ENCODE measurements around the gene CHST4. TPM values are rescaled to one million over a fixed set of nuclear protein-coding genes. Genes with fewer than 3 reads are reported as not detected.
"Not testable (repeated sequence)": the region's sequence is repeated elsewhere in the genome, so short reads cannot be mapped to it uniquely, and the experiment has no call there.

CHST4 gene
- total and polyA plus RNA-seq, 2 experiments from 2014 or later, result not detected

DNA sequence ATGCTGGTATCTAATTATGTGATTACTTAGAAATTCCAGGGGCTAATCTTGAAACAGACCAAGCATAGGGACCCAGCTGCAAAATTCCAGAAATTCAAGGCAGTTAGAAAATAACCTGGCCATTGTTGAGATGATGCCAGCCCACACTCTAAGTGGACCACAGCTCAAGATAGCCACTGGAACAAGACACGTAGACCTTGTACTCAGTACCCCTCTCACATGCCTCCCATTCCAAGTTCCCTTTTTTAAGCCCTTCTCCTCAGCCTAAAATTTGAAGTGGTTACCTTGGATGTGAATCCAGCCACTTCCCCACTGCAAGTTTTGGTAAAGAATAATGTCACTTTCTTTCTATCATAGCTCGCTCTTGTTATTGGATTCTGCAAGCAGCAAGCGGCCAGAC, 33.0 kb upstream of the CHST4 start:
- Histone ChIP-seq H3K9me3 (ENCODE audit: low read depth) (no peaks in the 10 kb centered on the region), H3K4me3 (no peak overlapping the region), H3K36me3 (no peaks in the 10 kb centered on the region), H3K27me3 (peaks cover 8% of the 10 kb centered on the region), H3K4me1 (ENCODE audit: low read depth) (no peaks in the 10 kb centered on the region), H3K27ac (no peak overlapping the region)
- DNase-seq (ENCODE audit: low read depth in 1 of 2, low spot score in 1 of 2), result no peak
- TF ChIP-seq, protein P1, sequence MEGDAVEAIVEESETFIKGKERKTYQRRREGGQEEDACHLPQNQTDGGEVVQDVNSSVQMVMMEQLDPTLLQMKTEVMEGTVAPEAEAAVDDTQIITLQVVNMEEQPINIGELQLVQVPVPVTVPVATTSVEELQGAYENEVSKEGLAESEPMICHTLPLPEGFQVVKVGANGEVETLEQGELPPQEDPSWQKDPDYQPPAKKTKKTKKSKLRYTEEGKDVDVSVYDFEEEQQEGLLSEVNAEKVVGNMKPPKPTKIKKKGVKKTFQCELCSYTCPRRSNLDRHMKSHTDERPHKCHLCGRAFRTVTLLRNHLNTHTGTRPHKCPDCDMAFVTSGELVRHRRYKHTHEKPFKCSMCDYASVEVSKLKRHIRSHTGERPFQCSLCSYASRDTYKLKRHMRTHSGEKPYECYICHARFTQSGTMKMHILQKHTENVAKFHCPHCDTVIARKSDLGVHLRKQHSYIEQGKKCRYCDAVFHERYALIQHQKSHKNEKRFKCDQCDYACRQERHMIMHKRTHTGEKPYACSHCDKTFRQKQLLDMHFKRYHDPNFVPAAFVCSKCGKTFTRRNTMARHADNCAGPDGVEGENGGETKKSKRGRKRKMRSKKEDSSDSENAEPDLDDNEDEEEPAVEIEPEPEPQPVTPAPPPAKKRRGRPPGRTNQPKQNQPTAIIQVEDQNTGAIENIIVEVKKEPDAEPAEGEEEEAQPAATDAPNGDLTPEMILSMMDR (IDR thresholded peaks at IDR 0.05; ENCODE audit: low read depth, low read length), result no peak

DNA sequence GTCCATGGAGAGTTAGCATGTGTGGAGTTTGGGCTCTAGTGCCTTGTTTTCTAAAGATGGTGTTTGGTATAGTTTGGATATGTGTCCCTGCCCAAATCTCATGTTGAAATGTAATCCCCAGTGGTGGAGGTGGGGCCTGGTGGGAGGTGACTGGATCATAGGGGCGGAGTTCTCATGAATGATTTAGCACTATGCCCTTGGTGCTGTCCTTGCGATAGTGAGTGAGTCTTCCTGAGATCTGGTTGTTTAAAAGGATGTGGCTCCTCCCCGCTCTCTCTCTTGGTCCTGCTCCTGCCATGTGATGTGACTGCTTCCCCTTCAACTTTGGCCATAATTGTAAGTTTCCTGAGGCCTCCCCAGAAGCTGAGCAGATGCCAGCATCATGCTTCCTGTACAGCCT, 28.2 kb upstream of the CHST4 start:
- no peak overlapping the region for H3K4me3 ChIP-seq
- H3K36me3 ChIP-seq, result no peaks in the 10 kb centered on the region
- no peaks in the 10 kb centered on the region for H3K27me3 ChIP-seq
- TF ChIP-seq, protein P1 (IDR thresholded peaks at IDR 0.05; ENCODE audit: low read depth, low read length), result no peak
- H3K4me1 ChIP-seq (ENCODE audit: low read depth), result no peaks in the 10 kb centered on the region
- no peak overlapping the region for H3K27ac ChIP-seq
- no peaks in the 10 kb centered on the region for H3K9me3 ChIP-seq (ENCODE audit: low read depth)
- DNase-seq (ENCODE audit: low read depth in 1 of 2, low spot score in 1 of 2), result no peak

DNA sequence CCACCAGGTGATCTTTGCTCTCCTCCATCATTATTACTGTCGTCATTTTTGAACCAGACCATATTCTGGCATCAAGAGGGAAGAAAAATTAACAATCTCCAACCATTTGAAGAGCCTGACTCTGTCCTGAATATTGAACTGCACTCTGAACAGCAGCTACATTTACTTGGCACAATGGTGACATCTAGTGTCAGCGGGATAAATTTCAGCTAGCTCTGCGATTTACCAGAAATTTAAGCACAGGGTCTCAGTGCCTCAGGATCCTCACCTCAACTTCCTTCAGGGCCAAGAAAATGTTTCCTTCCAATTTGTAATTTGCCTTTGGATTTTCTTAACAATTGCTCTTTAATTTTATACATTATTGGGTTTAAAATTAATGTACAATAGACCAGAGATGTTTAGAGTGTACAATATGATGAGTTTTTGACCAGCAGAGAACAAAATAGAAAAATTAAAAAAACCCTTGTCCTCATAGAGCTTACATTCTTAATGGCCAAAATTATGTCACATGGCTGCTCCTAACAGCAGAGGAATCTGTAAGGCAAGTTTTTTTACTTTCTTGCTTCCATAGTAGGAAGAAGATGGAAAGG, 26.4 kb upstream of the CHST4 start:
- H3K36me3 ChIP-seq, result no peaks in the 10 kb centered on the region
- H3K4me1 ChIP-seq (ENCODE audit: low read depth), result no peaks in the 10 kb centered on the region
- TF ChIP-seq, protein P1 (IDR thresholded peaks at IDR 0.05; ENCODE audit: low read depth, low read length), result peak; percentile 74
- H3K27me3 ChIP-seq, result no peaks in the 10 kb centered on the region
- no peak overlapping the region for H3K27ac ChIP-seq
- H3K9me3 ChIP-seq (ENCODE audit: low read depth), result no peaks in the 10 kb centered on the region
- no peak overlapping the region for H3K4me3 ChIP-seq
- peak; percentile 66 to 77 for DNase-seq (ENCODE audit: low read depth in 1 of 2, low spot score in 1 of 2)

DNA sequence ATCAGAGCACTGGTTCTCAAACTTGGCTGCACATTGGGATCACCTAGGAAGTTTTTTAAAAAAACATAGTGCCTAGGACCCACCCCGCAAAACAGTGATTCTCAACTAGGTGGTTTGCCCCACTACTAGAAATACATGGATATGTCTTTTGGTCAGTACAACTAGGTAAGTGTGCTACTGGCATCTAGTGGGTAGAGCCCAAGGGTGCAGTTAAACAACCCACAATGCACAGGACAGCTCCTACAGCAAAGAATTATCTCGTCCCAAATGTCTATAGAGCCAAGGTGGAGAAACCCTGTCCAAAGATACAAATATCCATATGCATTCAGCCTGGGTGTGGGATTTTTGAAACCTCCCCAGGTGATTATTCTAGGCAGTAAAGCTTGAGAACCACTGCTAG, 25.3 kb upstream of the CHST4 start:
- Histone ChIP-seq H3K4me1 (ENCODE audit: low read depth) (no peaks in the 10 kb centered on the region), H3K4me3 (no peak overlapping the region)

DNA sequence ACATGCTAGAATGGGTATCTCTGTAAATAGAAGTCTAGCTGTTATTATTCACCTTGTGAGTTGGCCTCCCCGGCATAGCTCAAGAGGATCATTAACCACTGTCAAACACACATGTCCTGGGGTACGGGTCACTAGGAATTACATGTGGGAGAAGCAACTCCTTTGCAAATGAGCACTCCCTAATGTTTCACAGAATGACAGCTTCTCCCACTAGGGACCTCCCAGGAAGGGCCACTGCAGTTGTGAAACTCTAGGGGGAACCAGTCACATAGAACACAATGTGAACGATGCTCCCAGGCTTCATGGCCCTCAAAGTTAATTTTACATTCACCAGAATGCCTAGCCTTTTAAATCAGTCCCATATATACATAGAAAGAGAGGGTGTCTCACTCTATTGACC, 24.7 kb upstream of the CHST4 start:
- Histone ChIP-seq H3K4me1 (ENCODE audit: low read depth) (no peaks in the 10 kb centered on the region), H3K9me3 (ENCODE audit: low read depth) (no peaks in the 10 kb centered on the region)
- TF ChIP-seq, protein P1 (IDR thresholded peaks at IDR 0.05; ENCODE audit: low read depth, low read length), result peak; percentile 5

More for the DNA sequence above, 25.3 kb upstream of the CHST4 start:
- DNase-seq (ENCODE audit: low read depth in 1 of 2, low spot score in 1 of 2), result no peak
- TF ChIP-seq, protein P1 (IDR thresholded peaks at IDR 0.05; ENCODE audit: low read depth, low read length), result no peak
- no peaks in the 10 kb centered on the region for H3K9me3 ChIP-seq (ENCODE audit: low read depth)
- H3K27me3 ChIP-seq, result no peaks in the 10 kb centered on the region
- H3K36me3 ChIP-seq, result no peaks in the 10 kb centered on the region
- no peak overlapping the region for H3K27ac ChIP-seq

DNA sequence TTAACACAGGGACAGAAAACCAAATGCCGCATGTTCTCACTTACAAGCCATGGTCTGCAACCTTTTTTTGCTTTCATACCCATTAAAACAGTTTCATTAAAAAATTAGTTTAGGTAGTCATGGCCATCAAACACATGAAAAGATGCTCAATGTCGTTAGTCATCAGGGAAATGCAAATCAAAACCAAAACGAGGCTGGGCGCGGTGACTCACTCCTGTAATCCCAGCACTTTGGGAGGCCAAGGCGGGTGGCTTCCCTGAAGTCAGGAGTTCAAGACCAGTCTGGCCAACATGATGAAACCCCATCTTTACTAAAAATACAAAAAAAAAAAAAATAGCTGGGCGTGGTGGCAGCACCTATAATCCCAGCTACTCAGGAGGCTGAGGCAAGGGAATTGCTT, 22.2 kb upstream of the CHST4 start:
- H3K9me3 ChIP-seq (ENCODE audit: low read depth); H3K27ac ChIP-seq; H3K4me3 ChIP-seq; H3K36me3 ChIP-seq; H3K4me1 ChIP-seq (ENCODE audit: low read depth); H3K27me3 ChIP-seq; DNase-seq (ENCODE audit: low read depth in 1 of 2, low spot score in 1 of 2): not testable (repeated sequence)

More for the DNA sequence above, 24.7 kb upstream of the CHST4 start:
- Histone ChIP-seq H3K27me3 (peaks cover under 1% of the 10 kb centered on the region), H3K27ac (no peak overlapping the region), H3K36me3 (no peaks in the 10 kb centered on the region), H3K4me3 (no peak overlapping the region)
- no peak for DNase-seq (ENCODE audit: low read depth in 1 of 2, low spot score in 1 of 2)

Measured in cardiac muscle cell (in vitro differentiated cells and primary cell).